ENCODE measurements around the gene CUEDC1.
"Not testable (repeated sequence)": the region's sequence is repeated elsewhere in the genome, so short reads cannot be mapped to it uniquely, and the experiment has no call there.

CUEDC1 gene

GRCh38 chr17:57923182-57923872, 31.9 kb downstream of the CUEDC1 start:
- Histone ChIP-seq H2AFZ (ENCODE audit: low read length) (no peak overlapping the region), H3K9me2 (replicated peaks; ENCODE audit: insufficient read depth, low read length) (no peaks in the 10 kb centered on the region), H3K4me2 (ENCODE audit: low read depth, low read length) (no peak overlapping the region), H3K27ac (ENCODE audit: low read length) (no peak overlapping the region), H3K36me3 (replicated peaks; ENCODE audit: insufficient read depth, low read length) (no peaks in the 10 kb centered on the region), H3K27me3 (replicated peaks; ENCODE audit: insufficient read depth, low read length) (peaks cover 8% of the 10 kb centered on the region; the same call in 1 of the 2 replicates), H3K9me3 (replicated peaks; ENCODE audit: insufficient read depth, low read length) (no peaks in the 10 kb centered on the region), H3K4me1 (ENCODE audit: low read length) (no peaks in the 10 kb centered on the region), H3K9ac (ENCODE audit: low read length) (no peak overlapping the region), H3K79me2 (ENCODE audit: low read length) (no peaks in the 10 kb centered on the region), H4K20me1 (ENCODE audit: insufficient read depth, low read length) (no peaks in the 10 kb centered on the region), H3F3A (ENCODE audit: insufficient read depth, low read length) (no peaks in the 10 kb centered on the region), H3K4me3 (ENCODE audit: low read length) (no peak overlapping the region)
- no peak for DNase-seq
- TF ChIP-seq EZH2 (optimal IDR thresholded peaks at IDR 0.05; ENCODE audit: low read depth, low read length) (no peak), EZH2phosphoT487 (IDR thresholded peaks at IDR 0.05; ENCODE audit: low read length) (no peak), CTCF (IDR thresholded peaks at IDR 0.05; ENCODE audit: low read length) (no peak)

- DNase-seq; H3K9ac ChIP-seq (ENCODE audit: low read length); H3K79me2 ChIP-seq (ENCODE audit: low read length); H3K27ac ChIP-seq (ENCODE audit: low read length); H3K27me3 ChIP-seq (replicated peaks; ENCODE audit: insufficient read depth, low read length); H2AFZ ChIP-seq (ENCODE audit: low read length); H3K9me3 ChIP-seq (replicated peaks; ENCODE audit: insufficient read depth, low read length); H3K9me2 ChIP-seq (replicated peaks; ENCODE audit: insufficient read depth, low read length); H3F3A ChIP-seq (ENCODE audit: insufficient read depth, low read length); H3K4me2 ChIP-seq (ENCODE audit: low read depth, low read length); H3K4me3 ChIP-seq (ENCODE audit: low read length); H3K4me1 ChIP-seq (ENCODE audit: low read length); H3K36me3 ChIP-seq (replicated peaks; ENCODE audit: insufficient read depth, low read length); H4K20me1 ChIP-seq (ENCODE audit: insufficient read depth, low read length): not testable (repeated sequence)
These were observed 32.5 kb downstream of the CUEDC1 start for GRCh38 chr17:57922745-57923144.

DNA sequence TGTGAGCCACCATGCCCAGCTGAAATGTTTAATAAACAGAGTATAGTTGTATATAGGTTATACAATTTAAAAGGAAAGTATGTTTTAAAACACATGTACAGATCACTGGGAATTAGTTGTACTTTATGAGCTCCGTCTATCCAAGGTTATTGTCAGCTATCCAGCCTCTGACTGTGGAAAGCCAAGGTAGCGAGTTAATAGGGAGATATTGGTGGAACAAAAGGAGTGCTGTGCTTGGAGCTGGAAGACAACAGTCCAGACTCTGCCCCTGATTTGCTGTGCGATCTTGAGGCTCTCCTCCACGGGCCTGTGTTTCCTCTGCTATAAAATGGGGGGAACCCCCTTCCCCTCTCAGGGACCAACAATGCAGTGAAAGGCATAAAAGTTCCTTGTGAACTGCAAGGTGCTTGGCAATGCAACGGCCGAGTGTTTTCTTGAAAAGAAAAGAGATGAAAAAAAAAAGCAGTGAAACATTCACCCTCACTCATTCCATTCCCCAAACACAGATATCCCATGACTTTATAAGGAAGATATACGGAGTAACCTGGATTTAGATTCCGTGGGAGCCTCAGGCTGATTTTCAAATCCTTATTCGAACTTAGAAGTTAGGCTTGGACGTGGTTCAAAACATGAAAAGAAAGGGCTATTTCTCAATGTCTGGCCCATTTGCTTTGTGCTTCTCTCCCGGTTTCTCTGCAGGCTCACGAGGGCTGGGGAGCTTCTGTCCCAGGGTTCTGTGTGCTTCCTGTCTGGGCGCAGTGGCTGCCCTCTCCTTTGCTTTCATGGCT, 34.1 kb downstream of the CUEDC1 start:
- H3K27me3 ChIP-seq (replicated peaks; ENCODE audit: insufficient read depth, low read length): peaks cover 4% of the 10 kb centered on the region; the same call in 1 of the 2 replicates
- TF ChIP-seq EZH2phosphoT487 (IDR thresholded peaks at IDR 0.05; ENCODE audit: low read length) (no peak), CTCF (IDR thresholded peaks at IDR 0.05; ENCODE audit: low read length) (no peak), EZH2 (optimal IDR thresholded peaks at IDR 0.05; ENCODE audit: low read depth, low read length) (no peak)
- no peaks in the 10 kb centered on the region for H3F3A ChIP-seq (ENCODE audit: insufficient read depth, low read length)
- H4K20me1 ChIP-seq (ENCODE audit: insufficient read depth, low read length): no peaks in the 10 kb centered on the region
- no peaks in the 10 kb centered on the region for H3K4me1 ChIP-seq (ENCODE audit: low read length)
- H3K9me2 ChIP-seq (replicated peaks; ENCODE audit: insufficient read depth, low read length): no peaks in the 10 kb centered on the region
- no peaks in the 10 kb centered on the region for H3K79me2 ChIP-seq (ENCODE audit: low read length)
- no peak overlapping the region for H3K4me3 ChIP-seq (ENCODE audit: low read length)
- H3K36me3 ChIP-seq (replicated peaks; ENCODE audit: insufficient read depth, low read length): no peaks in the 10 kb centered on the region
- H3K9me3 ChIP-seq (replicated peaks; ENCODE audit: insufficient read depth, low read length): no peaks in the 10 kb centered on the region
- H2AFZ ChIP-seq (ENCODE audit: low read length): no peak overlapping the region
- no peak for DNase-seq
- no peak overlapping the region for H3K9ac ChIP-seq (ENCODE audit: low read length)
- H3K27ac ChIP-seq (ENCODE audit: low read length): no peak overlapping the region
- no peak overlapping the region for H3K4me2 ChIP-seq (ENCODE audit: low read depth, low read length)

DNA sequence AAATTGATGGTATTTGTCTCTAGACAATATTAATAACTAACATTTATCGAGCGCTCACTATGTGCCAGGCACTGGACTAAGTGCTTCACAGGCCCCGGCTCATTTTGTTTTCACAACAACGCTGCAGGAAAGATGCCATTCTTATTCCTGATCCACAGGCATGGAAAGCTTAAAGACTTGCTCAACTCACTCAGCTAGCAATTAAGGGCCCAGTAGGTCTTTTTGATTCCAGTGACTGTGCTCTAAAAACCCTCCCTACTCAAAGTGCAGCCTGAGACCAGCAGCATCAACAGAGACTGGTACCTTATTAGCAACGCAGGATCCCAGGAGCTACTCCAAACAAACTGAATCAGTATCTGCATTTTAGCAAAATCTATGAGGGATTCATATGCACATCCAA, 35.3 kb downstream of the CUEDC1 start:
- H3K4me3 ChIP-seq (ENCODE audit: low read length): no peak overlapping the region
- no peak overlapping the region for H3K27ac ChIP-seq (ENCODE audit: low read length)
- no peaks in the 10 kb centered on the region for H3K36me3 ChIP-seq (replicated peaks; ENCODE audit: insufficient read depth, low read length)
- no peaks in the 10 kb centered on the region for H3K27me3 ChIP-seq (replicated peaks; ENCODE audit: insufficient read depth, low read length)
- no peak overlapping the region for H2AFZ ChIP-seq (ENCODE audit: low read length)
- no peak for TF ChIP-seq EZH2 (optimal IDR thresholded peaks at IDR 0.05; ENCODE audit: low read depth, low read length)
- no peak for TF ChIP-seq CTCF (IDR thresholded peaks at IDR 0.05; ENCODE audit: low read length)
- TF ChIP-seq EZH2phosphoT487 (IDR thresholded peaks at IDR 0.05; ENCODE audit: low read length): no peak
- no peak overlapping the region for H3K9ac ChIP-seq (ENCODE audit: low read length)
- no peaks in the 10 kb centered on the region for H3K9me3 ChIP-seq (replicated peaks; ENCODE audit: insufficient read depth, low read length)
- H3K9me2 ChIP-seq (replicated peaks; ENCODE audit: insufficient read depth, low read length): no peaks in the 10 kb centered on the region
- no peak overlapping the region for H3K4me2 ChIP-seq (ENCODE audit: low read depth, low read length)
- H3K4me1 ChIP-seq (ENCODE audit: low read length): no peaks in the 10 kb centered on the region
- no peaks in the 10 kb centered on the region for H4K20me1 ChIP-seq (ENCODE audit: insufficient read depth, low read length)
- DNase-seq: no peak
- H3K79me2 ChIP-seq (ENCODE audit: low read length): no peaks in the 10 kb centered on the region
- H3F3A ChIP-seq (ENCODE audit: insufficient read depth, low read length): no peaks in the 10 kb centered on the region

Data from MM.1S (cell line).